SK-N-SH treated with all-trans-retinoic acid at 6 μM for 48 hours (cell line): ENCODE results near the gene AAK1.

ENCODE experiments used
- ARNTL ChIP-seq: fragments of 450-650 bp; formaldehyde crosslinking; IDR thresholded peaks from 2 replicates; pipeline ENCODE4 v1.5.0; 2020; ENCODE audit warnings: low read depth, mild to moderate bottlenecking, moderate library complexity, borderline replicate concordance
- BACH2 ChIP-seq: fragments of 250-450 bp; sonication (Bioruptor Pico); IDR thresholded peaks from 2 replicates; pipeline ENCODE4 v1.9.0; 2021; ENCODE audit warnings: mild to moderate bottlenecking, borderline replicate concordance
- ISL1 ChIP-seq: fragments of 250-450 bp; sonication (Bioruptor Pico); IDR thresholded peaks from 2 replicates; pipeline ENCODE4 v2.1.2; 2022; ENCODE audit warnings: mild to moderate bottlenecking, moderate library complexity
- ZFP30 ChIP-seq: fragments of 450-650 bp; formaldehyde crosslinking; IDR thresholded peaks from 2 replicates; pipeline ENCODE4 v1.5.0; 2022; ENCODE audit warnings: mild to moderate bottlenecking, moderate library complexity
- ZNF565 ChIP-seq: fragments of 450-650 bp; formaldehyde crosslinking; conservative IDR thresholded peaks from 2 replicates; pipeline ENCODE4 v1.5.0; 2020; ENCODE audit warnings: low read depth, mild to moderate bottlenecking, moderate library complexity
- ZNF70 ChIP-seq: fragments of 450-650 bp; formaldehyde crosslinking; IDR thresholded peaks from 2 replicates; pipeline ENCODE4 v1.5.0; 2020; ENCODE audit warnings: mild to moderate bottlenecking, moderate library complexity
- TF ChIP-seq, protein P1 (sequence below): fragments of 250-450 bp; sonication (Bioruptor Pico); IDR thresholded peaks from 2 replicates; pipeline ENCODE4 v1.8.0; 2021; ENCODE audit warnings: low read depth, mild to moderate bottlenecking, moderate library complexity, borderline replicate concordance
- TF ChIP-seq, protein P2 (sequence below): fragments of 250-450 bp; sonication (Bioruptor Pico); IDR thresholded peaks from 2 replicates; pipeline ENCODE4 v1.8.0; 2020; ENCODE audit warnings: mild to moderate bottlenecking, moderate library complexity, borderline replicate concordance

DNA sequence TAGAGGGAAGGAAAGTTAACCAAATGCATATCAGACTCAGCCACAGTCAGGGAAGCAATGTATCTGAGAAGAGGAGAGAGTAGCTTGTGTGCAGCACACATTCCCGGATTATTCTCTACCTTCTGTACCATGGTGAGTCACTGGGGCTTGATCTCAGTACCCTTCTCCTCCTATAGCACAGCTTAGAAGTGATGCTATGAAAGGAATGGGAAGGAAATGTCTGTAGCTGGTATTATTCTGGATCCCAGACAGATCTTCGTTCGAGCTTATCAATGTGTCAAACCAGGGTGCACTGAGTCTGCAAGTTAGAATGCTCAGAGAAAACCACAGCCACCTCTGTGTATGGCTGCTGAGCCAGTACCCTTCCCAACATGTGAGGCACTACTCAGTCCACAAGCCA lies 118.3 kb downstream of the AAK1 start:
- TF ChIP-seq, protein P1, sequence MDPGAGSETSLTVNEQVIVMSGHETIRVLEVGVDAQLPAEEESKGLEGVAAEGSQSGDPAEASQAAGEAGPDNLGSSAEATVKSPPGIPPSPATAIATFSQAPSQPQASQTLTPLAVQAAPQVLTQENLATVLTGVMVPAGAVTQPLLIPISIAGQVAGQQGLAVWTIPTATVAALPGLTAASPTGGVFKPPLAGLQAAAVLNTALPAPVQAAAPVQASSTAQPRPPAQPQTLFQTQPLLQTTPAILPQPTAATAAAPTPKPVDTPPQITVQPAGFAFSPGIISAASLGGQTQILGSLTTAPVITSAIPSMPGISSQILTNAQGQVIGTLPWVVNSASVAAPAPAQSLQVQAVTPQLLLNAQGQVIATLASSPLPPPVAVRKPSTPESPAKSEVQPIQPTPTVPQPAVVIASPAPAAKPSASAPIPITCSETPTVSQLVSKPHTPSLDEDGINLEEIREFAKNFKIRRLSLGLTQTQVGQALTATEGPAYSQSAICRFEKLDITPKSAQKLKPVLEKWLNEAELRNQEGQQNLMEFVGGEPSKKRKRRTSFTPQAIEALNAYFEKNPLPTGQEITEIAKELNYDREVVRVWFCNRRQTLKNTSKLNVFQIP (CRISPR knock-in tag) = no peak
- TF ChIP-seq ZFP30 (no peak), ZNF565 (no peak), ARNTL (no peak), ISL1 (no peak), ZNF70 (no peak), BACH2 (no peak)
- TF ChIP-seq, protein P2, sequence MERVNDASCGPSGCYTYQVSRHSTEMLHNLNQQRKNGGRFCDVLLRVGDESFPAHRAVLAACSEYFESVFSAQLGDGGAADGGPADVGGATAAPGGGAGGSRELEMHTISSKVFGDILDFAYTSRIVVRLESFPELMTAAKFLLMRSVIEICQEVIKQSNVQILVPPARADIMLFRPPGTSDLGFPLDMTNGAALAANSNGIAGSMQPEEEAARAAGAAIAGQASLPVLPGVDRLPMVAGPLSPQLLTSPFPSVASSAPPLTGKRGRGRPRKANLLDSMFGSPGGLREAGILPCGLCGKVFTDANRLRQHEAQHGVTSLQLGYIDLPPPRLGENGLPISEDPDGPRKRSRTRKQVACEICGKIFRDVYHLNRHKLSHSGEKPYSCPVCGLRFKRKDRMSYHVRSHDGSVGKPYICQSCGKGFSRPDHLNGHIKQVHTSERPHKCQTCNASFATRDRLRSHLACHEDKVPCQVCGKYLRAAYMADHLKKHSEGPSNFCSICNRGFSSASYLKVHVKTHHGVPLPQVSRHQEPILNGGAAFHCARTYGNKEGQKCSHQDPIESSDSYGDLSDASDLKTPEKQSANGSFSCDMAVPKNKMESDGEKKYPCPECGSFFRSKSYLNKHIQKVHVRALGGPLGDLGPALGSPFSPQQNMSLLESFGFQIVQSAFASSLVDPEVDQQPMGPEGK = no peak
